Epidermal melanocyte (primary cell): Measurements from ENCODE around the gene ZNF287.
A peak's percentile ranks its signal among the peaks of the same experiment; 100 is the strongest.
"Not testable (repeated sequence)": the region's sequence is repeated elsewhere in the genome, so short reads cannot be mapped to it uniquely, and the experiment has no call there.

ENCODE experiments used
- DNase-seq: peaks from one replicate; pipeline ENCODE4 v3.0.0; 2011; ENCODE audit warnings: low spot score; ENCODE audit not compliant: insufficient read length

The ZNF287 gene

DNA sequence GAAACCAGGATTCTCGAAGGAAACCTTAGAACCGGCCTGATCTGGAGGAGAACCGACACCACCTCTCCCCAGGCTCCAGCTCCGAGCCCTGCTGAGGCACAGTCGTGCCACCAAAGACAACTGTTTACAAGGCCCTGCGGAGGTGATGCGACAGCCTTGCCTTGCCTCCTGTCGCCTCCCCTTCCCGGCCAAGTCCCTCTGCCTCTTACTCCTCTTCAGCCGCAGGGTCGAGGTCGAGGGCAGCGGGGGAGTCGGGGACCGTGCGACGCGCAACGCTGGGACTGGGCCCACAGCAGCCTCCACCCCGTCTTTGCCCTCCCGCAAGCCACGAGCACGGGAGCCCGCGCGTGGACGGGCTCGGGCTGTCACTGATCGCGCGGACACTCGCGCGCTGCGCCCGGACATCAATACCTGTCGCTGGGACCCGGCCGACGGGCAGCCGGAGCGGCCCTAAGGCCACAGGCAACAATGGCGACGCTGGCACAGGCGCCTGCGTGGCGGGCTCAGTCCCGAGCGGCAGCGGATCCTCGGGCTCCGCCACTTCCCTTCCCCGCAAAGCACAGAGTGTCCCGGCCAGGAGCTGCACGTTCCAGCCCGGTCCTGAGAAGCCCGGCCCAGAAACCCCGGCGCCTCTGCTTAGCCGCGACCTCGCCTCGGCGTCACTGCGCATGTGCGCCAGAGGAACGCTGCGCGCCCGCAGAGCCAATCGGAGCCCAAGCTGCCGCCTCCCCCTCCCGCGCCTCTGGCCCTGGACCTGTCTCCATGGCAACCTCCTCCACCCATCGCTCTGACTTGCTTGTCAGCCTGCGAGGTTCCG lies at the start of gene ZNF287:
Gene ZNF287, minus strand, starts transcription at position 664 of the 817 bp plus-strand sequence. CDS start 1,473 bp downstream, outside the sequence.
- peak; percentile 90 for DNase-seq

DNA sequence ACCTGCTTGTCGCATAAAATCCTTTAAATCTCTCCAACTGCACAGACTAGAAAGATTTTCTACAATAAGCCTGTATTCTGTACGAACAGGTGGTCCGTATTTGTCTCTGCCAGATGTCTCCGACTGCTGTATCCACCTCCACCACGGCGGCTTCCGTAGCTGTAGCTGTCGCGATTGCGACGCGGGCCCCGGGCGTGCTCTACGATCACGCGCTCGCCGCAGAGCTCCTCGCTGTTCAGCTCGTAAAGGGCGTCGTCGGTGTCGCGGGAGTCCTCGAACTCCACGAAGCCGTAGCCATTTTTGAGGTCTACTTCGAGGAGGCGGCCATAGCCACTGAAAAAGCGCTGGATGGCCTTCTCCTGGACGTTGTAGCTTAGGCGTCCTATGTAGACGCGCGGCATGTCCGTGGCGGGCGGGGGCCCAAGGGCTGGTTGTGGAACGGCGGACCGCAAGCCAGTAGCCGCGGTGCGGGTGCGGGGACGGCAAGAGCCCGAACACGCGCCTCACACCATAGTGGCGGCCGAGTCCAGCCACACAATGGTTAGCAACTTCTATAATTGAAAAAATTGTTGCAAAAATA lies 48.6 kb upstream of the ZNF287 start:
- DNase-seq = no peak

DNA sequence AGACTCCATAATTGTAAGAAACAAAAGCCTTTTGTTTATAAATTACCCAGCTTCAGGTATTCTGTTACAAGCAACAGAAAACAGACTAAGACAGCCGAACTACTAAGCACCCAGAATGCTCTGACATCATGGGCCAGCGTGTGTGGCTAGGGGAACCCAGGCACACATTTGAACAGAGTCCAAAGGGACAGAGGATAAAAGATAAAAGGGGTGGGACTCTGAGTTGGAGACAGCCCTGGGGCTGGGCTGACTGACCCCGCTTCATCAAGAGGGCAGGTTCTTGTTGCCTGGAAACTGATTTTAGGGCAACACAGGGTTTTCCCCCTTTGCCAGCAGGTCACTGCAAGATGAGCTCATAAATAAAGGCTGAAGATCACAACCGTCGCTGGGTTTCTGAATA lies 30.5 kb upstream of the ZNF287 start:
- DNase-seq = no peak

DNA sequence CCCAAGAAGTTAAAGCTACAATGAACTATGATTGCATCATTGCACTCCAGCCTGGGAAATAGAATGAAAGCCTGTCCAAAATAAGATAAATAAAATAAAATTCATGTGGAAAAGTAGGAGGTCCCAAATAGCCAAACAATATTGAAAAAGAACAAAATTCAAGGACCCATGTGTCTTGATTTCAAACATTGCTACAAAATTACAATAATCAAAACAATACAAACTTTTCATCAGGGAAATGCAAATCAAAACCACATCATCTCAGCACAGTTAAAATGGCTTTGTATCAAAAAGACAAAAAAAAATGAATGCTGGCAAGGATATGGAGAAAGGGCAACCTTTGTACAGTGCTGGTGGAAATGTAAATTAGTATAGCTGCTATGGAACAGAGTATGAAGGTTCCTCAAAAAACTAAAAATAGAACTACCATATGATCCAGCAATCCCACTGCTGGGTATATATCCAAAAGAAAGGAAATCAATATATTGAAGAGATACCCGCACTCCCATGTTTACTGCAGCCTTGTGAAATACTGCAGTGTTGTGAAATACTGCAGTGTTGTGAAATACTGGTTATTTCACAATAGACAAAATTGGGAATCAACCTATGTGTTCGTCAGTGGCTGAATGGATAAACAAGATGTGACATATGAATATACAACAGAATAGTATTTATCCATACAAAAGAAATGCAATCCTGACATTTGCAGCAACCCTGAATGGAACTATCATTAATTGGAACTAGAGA lies 24.5 kb upstream of the ZNF287 start:
- no peak for DNase-seq

DNA sequence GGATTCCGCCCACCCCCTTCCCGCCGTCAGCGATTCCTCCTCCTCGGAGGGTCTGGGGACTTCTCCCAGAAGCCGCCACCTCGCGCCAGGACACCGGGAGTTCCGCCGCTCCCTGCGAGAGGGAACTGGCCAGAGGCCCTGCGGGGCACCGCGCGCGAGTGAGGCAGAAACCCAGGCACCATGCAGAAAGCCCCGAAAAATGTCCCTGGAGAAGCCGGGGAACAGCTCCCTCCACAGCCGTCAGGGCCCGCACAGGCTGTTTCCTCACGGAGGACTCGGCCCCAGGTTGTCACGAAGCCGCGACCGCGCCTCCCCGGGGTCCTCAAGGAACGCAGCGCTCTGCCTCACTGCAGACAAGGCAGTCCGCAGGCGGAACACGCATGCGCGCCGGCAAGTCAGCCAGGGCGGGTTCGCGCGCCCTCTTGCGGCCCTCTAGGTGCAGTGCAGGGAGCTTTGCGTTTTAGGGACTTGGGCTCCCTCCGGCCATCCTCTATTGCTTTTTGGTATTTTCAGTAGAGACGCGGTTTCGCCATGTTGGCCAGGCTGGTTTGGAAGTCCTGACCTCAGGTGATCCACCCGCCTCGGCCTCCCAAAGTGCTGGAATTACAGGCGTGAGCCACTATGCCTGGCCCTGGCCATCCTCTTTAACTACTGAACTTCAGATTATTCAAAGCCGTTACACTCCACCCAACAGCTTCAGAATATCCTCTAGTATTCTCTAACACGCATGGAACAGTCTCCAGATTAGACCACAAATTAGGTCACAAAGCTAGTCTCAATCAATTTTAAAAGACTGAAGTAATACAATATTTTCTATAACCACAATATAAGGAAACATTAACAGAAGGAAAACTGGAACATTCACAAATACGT lies 20.3 kb upstream of the ZNF287 start:
- DNase-seq = peak; percentile 89

DNA sequence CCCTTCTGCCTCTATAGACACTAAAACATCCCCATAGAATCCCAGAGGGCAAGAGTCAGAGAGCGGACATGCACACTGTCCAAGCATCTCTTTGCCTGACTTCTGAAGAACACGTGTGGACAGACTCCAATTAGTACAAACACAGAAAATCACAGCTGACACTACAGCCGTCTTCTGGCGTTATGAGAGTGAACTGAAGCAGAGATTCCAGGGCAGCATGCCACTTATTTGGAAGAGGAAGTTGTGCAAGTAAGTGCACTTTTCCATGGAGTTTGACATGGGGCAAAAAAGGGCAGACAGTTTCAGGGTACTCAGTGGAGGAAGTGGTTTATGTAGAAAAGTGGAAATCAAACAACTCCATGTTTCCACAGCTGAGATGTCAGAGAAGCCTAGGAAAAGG lies 16.8 kb upstream of the ZNF287 start:
- no peak for DNase-seq

DNA sequence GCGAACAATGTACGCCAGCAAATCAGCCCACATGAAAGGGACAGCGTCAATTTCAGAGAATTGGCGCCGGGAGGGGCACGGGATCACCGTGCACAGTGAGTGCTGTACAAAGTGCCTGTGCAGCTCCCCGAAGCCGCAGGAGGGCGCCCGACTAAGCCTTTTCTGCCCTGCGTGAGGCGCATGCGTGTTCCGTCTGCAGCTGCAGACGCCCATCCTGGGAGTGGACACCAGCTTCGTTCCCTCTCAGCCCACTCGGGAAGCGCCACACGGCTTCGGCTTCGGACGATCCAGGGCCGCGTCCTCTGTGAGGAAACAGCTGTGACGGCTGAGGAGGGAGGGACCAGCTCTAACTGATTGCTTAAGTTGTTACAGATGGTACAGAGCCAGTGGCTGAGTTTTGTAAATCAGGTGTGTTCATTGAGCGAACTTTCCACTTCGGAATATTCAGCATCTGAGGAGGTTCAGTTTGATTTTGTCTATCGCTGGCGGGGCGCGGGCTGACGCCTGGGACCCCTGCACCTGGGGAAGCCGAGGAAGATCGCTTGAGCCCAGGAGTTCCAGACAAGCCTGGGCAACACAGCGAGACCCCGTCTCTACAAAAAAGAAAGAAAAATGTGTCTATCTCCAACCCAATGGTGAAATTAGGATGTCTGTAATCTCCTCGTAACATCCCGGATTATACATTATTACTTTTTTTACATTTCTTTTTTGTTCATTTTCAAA lies 15.4 kb upstream of the ZNF287 start:
- DNase-seq = peak; percentile 75

DNA sequence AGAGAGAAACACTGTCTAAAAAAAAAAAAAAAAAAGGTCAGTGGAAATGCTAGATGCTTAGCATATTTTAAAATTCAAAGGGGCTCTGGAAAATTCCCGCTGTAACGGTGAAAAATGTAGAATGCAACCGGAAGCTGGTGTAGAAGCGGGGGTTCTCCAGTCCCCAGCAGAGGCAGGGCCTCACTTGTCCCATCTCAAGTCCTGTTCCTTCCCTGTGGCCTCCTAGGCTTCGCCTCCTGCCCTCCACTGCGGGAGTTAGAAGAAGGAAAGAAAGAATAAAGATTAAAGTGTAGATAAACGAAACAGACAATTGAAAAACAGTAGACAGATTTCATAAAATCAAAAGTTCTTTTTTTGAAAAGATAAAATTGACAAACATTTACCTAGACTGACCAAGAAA lies 14.8 kb upstream of the ZNF287 start:
- no peak for DNase-seq

DNA sequence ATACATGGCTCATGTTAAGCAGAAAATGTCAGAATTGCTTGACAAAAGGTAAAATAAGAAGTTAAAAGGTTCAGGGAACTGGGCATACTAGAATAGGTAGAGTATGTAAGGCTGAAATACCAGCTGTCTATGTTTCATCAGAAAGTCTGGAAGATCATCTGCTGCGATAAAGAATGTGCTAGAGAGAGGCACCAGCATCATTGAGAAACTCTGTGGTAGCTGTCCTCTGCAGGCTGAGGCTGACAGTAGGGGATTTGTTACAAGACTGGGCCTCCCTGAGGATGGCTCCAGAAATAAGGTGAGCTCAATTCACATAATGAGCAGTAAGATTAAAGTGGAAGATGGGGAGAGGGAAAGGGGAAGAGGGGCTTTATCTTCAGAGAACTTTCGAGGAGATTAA lies 4.5 kb upstream of the ZNF287 start:
- no peak for DNase-seq

DNA sequence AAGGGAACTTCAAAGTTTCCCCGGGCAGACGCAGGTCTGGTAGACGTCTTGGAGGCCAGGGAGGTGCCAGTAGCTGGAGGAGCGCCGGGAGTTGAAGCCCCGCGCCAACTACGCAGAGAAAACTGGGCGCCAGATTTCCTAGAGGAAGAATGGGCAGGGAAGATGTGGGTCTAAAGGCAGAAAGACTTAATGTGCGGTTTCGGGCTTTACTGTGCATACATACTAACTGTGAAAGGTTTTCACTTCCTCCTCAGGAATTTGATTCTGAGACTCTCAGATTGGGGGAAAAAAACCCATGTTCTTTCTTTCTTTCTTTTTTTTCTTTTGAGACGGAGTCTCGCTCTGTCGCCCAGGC lies 331 bp upstream of the ZNF287 start:
- DNase-seq = no peak

DNA sequence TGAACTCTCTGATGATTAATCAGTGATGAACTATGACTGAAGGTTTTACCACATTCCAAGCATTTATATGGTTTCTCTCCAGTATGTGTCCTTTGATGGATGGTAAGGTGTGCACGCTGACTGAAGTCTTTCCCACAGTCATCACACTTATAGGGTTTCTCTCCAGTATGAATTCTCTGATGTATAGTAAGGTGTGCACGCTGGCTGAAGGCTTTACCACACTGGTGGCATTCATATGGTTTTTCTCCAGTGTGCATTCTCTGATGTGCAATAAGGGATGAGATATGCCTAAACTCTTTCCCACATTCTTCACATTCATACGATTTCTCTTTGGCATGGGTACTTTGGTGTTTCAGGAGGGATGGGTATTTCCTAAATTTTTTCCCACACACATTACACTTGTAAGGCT lies 16.4 kb downstream of the ZNF287 start:
- no peak for DNase-seq

DNA sequence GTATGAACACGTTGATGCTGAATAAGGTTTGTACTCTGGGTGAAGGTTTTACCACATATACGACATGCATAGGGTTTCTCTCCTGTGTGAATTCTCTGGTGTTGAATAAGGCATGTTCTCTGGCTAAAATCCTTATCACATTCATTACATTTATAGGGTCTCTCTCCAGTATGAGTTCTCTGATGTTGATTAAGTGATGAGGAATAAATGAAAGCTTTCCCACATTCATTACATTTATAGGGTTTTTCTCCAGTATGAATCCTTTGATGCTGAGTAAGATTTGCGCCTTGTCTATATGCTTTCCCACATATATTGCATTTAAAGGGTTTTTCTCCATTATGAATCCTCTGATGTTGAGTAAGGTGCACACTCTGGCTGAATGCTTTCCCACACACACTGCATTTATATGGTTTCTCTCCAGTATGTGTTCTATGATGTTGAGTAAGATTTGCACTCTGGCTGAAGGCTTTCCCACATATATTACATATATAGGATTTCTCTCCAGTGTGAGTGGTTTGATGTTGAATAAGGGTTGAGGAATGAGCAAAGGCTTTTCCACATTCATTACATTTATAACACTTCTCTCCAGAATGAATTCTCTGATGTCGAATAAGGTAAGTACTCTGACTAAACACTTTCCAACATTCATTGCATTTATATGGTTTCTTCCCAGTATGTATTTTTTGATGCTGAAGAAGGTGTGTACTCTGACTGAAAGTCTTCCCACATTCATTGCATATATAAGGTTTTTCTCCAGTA lies 16.9 kb downstream of the ZNF287 start:
- DNase-seq = no peak

DNA sequence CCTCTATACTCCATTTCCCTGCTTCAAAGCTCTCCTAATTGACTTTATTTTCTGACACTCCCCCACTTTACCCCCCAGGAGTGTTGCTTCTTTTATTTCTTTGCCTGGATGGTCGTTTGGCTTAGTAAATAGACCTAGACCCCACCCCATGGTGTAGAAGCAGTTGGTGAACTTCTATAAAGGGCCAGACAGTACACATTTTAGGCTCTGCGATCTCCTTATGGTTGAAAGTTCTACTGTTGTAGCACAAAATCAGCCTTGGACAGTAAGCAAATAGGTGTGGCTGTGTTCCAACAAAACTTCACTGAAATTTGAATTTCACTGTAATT lies 31.9 kb downstream of the ZNF287 start:
- no peak for DNase-seq

DNA sequence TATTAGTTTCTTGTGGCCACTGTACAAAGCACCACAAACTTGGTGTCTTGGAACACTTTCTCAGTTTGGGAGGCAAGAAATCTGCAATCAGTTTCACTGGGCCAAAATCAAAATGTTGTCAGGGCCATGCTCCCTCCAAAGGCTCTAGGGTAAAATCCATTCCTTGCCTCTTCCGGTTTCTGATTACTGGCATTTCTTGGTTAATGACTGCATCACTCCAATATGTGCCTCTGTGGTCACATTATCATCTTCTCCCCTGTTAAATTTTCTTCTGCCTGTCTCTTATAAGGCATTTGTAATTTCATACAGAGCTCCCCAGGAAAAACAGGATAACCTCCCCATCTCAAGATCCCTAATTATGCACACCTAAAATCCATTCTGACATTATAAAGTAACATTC lies 34.8 kb downstream of the ZNF287 start:
- no peak for DNase-seq

DNA sequence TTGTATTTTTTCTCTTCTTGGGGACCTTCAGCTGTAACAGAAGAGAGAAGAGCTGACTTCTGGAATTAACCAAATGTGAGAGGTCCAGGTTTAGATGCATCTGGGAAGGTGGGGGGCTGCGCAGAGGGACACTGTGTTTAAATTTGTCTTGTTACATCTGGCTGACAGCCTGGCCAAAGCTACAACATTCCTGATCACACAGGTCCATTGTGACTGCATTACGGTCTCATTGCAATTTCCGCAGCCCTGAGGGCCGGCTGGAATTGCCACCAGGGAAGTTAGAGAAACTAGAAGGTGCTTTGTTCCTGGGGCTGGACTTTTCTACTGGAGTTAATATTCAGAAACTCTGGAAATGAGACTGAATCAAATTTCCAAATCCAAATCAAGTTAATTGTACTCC lies 39.1 kb downstream of the ZNF287 start:
- no peak for DNase-seq

DNA sequence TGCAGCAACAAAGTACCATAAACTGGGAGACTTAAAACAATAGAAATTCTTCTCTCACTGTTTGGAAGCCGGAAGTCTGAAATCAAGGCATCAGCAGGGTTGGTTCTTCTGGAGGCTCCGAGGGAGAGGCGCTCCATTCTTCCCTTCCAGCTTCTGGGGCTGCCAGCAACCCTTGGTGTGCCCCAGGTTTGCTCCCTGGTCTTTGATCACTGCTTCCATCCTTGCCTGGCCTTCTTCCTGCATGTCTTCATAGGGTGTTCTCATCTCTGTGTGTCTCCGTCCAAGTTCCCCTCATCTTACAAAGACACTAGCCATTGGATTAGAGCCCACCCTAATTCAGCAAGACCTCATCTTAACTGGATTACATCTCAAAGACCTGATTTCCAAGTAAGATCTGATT lies 41.7 kb downstream of the ZNF287 start:
- no peak for DNase-seq

DNA sequence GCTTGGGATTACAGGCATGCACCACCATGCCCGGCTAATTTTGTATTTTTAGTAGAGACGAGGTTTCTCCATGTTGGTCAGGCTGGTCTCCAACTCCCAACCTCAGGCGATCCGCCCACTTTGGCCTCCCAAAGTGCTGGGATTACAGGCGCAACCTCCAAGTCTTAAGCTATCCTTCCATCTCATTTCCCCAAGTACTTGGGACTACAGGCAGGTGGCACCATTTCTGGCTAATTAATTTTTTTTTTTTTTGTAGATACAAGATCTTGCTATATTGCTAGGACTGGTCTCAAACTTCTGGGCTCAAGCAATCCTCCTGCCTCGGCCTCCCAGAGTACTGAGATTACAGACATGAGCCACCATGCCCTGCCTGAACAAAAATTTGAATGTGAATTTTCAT lies 43.4 kb downstream of the ZNF287 start:
- DNase-seq = not testable (repeated sequence)

DNA sequence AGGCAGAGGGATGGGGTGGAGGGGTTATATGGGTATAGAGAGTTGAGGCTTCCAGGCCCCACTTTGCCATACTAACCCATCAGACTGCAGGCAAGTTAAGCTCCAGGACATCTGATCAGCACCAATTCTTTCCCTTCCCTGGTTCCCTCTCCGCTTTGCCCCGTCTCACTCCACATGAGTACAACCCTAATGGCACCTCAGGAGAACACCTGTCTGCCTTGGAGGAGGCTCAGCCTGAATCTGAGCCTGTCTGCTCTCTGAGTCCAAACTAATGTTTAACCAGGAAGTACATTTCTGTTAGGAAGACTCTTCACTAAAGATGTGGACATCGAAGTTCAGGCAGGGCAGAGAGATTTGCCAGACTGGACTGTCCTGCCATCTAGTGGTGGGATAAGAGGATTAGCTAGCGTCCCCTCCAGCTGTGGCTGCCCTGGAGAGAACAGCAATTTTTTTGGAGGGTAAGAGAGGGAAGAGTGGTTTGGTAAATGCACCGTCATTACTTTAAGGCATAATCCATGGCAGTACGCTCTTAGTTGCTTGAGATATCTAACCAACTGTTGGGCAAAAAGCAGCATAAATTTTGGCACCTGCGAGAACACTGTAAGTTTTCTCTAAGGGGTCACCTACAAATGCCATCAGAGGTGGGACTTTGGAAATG lies 47.8 kb downstream of the ZNF287 start:
- DNase-seq = peak; percentile 88

DNA sequence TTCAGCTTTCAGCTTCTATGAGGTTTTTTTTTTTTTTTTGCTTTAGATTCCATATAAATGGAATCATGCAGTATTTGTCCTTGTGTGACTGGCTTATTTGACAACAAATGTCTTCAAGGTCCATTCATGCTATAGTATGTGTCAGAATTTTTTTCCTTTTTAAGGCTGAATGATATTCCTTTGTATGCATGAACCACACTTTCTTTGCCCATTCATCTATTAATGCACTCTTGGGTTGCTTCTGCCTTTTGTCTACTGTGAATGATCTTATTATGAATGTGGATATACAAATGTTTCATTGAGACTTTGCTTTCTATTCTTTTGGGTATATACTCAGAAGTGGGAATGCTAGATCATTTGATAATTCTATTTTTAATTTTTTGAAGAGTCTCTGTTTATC lies 50.0 kb downstream of the ZNF287 start:
- DNase-seq = no peak

DNA sequence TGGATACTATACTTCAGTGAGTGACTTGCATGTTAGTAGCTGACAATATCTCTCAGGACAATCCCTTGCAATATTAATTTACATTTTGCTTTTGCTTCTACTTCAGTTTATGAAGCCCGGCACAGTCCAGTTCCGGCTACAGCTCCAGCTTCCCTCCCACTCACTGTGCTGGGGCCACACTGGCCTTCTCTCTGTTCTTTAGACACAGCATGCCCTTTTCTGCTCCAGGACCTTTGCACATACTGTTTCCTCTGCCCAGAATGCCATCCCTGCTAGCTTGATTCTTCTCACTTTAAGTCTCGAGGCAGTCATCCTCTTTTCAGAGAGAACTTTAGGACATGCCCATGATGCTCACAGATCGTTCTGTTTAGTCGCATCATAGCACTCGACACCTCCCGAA lies 51.5 kb downstream of the ZNF287 start:
- no peak for DNase-seq
